A549 (cell line): ENCODE results near the gene RASSF9. TPM values are rescaled to one million over a fixed set of nuclear protein-coding genes. Genes with fewer than 3 reads are reported as not detected.

ENCODE experiments used
- ATAC-seq, 2 experiments: fragments of 200-7000 bp in 1 of 2; fragments of >200 bp in 1 of 2; cut with Nextera tagmentation in 1 of 2; cut with Tn5 transposase in 1 of 2; 3 replicates each; pipeline versions ENCODE4 v1.8.0 to v1.9.1; 2018 to 2020; ENCODE audit warnings: mild to moderate bottlenecking in 1 of 2, moderate library complexity in 1 of 2
- CTCF ChIA-PET: fragments of 300-600 bp; sonication (Branson Sonifier 250); formaldehyde crosslinking; extraction: SDS; loops from one replicate; lab custom pipeline; 2021; ENCODE audit warnings: antibody characterized with exemption, inconsistent platforms; lab: Yijun Ruan, JAX
- POLR2A ChIA-PET: fragments of 350-600 bp; formaldehyde crosslinking; extraction: SDS; loops from one replicate; lab custom pipeline; 2021; ENCODE audit warnings: antibody characterized with exemption, inconsistent platforms; lab: Yijun Ruan, JAX
- DNase-seq, 2 experiments: peaks; one replicate each; pipeline versions ENCODE4 v3.0.0 to v3.0.0-alpha.2; 2011 to 2016; ENCODE audit warnings: low read depth in 1 of 2, low spot score in 1 of 2
- FAIRE-seq: peaks from 2 replicates; lab custom pipeline; 2011; peaks lifted over from hg19 to GRCh38; lab: Jason Lieb, UNC
- H3K27ac ChIP-seq, 2 experiments: fragments of >200 bp; sonication (Bioruptor Twin); formaldehyde crosslinking; 3 replicates each; pipeline ENCODE4 v1.5.1; 2016 to 2017
- H3K4me1 ChIP-seq: fragments of >200 bp; sonication (Bioruptor Twin); formaldehyde crosslinking; 3 replicates; pipeline ENCODE4 v1.6.1; 2016
- H3K4me2 ChIP-seq: fragments of >200 bp; sonication (Bioruptor Twin); formaldehyde crosslinking; 3 replicates; pipeline ENCODE4 v1.6.1; 2016
- H3K4me3 ChIP-seq: fragments of >200 bp; sonication (Bioruptor Twin); formaldehyde crosslinking; 3 replicates; pipeline ENCODE4 v1.5.1; 2016
- H3K9me3 ChIP-seq: fragments of >200 bp; sonication (Bioruptor Twin); formaldehyde crosslinking; 3 replicates; pipeline ENCODE4 v1.6.1; 2016
- CHD2 ChIP-seq: fragments of 150-350 bp; IDR thresholded peaks from 2 replicates; pipeline ENCODE4 v1.6.1; 2014; ENCODE audit warnings: low read length; ENCODE audit not compliant: partially characterized antibody
- FOSL2 ChIP-seq, 2 experiments: fragments of 450-650 bp in 1 of 2; fragments of >200 bp in 1 of 2; sonication (Bioruptor Twin) in 1 of 2; formaldehyde crosslinking; IDR thresholded peaks; 2 replicates each; pipeline versions ENCODE4 v1.5.0 to v1.6.1; 2016 to 2020; ENCODE audit warnings: mild to moderate bottlenecking in 1 of 2, moderate library complexity in 1 of 2
- FOXS1 ChIP-seq: fragments of 250-450 bp; sonication (Bioruptor Pico); IDR thresholded peaks from 2 replicates; pipeline ENCODE4 v1.5.0; 2020; ENCODE audit warnings: mild to moderate bottlenecking, moderate library complexity
- HDAC2 ChIP-seq: fragments of 200-600 bp; sonication (generic); IDR thresholded peaks from 2 replicates; pipeline ENCODE4 v1.6.1; 2016
- HEYL ChIP-seq: fragments of 250-450 bp; sonication (Bioruptor Pico); IDR thresholded peaks from 2 replicates; pipeline ENCODE4 v1.8.0; 2021; ENCODE audit warnings: mild to moderate bottlenecking, moderate library complexity
- HOXB13 ChIP-seq: fragments of 250-450 bp; sonication (Bioruptor Pico); IDR thresholded peaks from 2 replicates; pipeline ENCODE4 v1.5.0; 2020; ENCODE audit warnings: low read depth, mild to moderate bottlenecking, moderate library complexity
- HOXB5 ChIP-seq: fragments of 250-450 bp; sonication (Bioruptor Pico); IDR thresholded peaks from 2 replicates; pipeline ENCODE4 v1.5.0; 2020; ENCODE audit warnings: mild to moderate bottlenecking, moderate library complexity
- MAFK ChIP-seq: fragments of 450-650 bp; IDR thresholded peaks from 2 replicates; pipeline ENCODE4 v1.6.1; 2014; ENCODE audit not compliant: partially characterized antibody
- MAZ ChIP-seq: fragments of 150-350 bp; IDR thresholded peaks from 2 replicates; pipeline ENCODE4 v1.6.1; 2014; ENCODE audit warnings: antibody characterized with exemption, low read depth, low read length, borderline replicate concordance
- RAD21 ChIP-seq, 2 experiments: fragments of >200 bp in 1 of 2; sonication (Bioruptor Twin) in 1 of 2; formaldehyde crosslinking in 1 of 2; IDR thresholded peaks in 1 of 2; conservative IDR thresholded peaks in 1 of 2; 2 replicates in 1 of 2; 3 replicates in 1 of 2; pipeline ENCODE4 v1.6.1; 2012 to 2018; ENCODE audit warnings: inconsistent platforms in 1 of 2
- SMC3 ChIP-seq: fragments of >200 bp; sonication (Bioruptor Twin); formaldehyde crosslinking; IDR thresholded peaks from 3 replicates; pipeline ENCODE4 v1.6.1; 2018; ENCODE audit warnings: inconsistent platforms
- USF2 ChIP-seq: fragments of 450-650 bp; IDR thresholded peaks from 2 replicates; pipeline ENCODE4 v1.6.1; 2014; ENCODE audit warnings: antibody characterized with exemption
- ZC3H11A ChIP-seq: fragments of 450-650 bp; IDR thresholded peaks from 2 replicates; pipeline ENCODE4 v1.6.1; 2014; ENCODE audit warnings: antibody characterized with exemption, mild to moderate bottlenecking
- ZFP36 ChIP-seq: fragments of 450-650 bp; IDR thresholded peaks from 2 replicates; pipeline ENCODE4 v1.6.1; 2014; ENCODE audit warnings: borderline replicate concordance; ENCODE audit not compliant: partially characterized antibody
- ZNF302 ChIP-seq: fragments of 250-450 bp; sonication (Bioruptor Pico); IDR thresholded peaks from 2 replicates; pipeline ENCODE4 v1.9.0; 2021; ENCODE audit warnings: inconsistent platforms, mild to moderate bottlenecking, moderate library complexity
- WGBS: methylation state at CpG from one replicate; pipeline ENCODE4 v1.1.6; 2017; ENCODE audit errors: missing lambda C conversion rate; 5-methylcytosine and 5-hydroxymethylcytosine counted together
- polyA plus RNA-seq, 4 experiments: library from polyadenylated mRNA; depleted of rRNA in 3 of 4; stranded (reverse); fragments of >200 nt; fragmentation: RNase III in 1 of 4; extraction: RNeasy Plus Mini Kit Qiagen cat#74134 plus additional on column Dnase treatment in 1 of 4; gene quantifications; 2 replicates in 3 of 4; 3 replicates in 1 of 4; pipeline ENCODE4 v1.2.3, GENCODE V29; 2011 to 2017
- TF ChIP-seq, protein P1 (sequence below): fragments of >200 bp; sonication (Bioruptor Twin); formaldehyde crosslinking; IDR thresholded peaks from 3 replicates; pipeline ENCODE4 v1.5.1; 2016
- TF ChIP-seq, protein P2 (sequence below): fragments of 250-450 bp; sonication (Bioruptor Pico); IDR thresholded peaks from 2 replicates; pipeline ENCODE4 v1.5.0; 2020; ENCODE audit warnings: low read depth, mild to moderate bottlenecking, moderate library complexity

Gene RASSF9
- polyA plus RNA-seq, 2 of the 4 experiments (the other 2 are of a cell fraction) = 0.98 to 5.6 TPM

DNA sequence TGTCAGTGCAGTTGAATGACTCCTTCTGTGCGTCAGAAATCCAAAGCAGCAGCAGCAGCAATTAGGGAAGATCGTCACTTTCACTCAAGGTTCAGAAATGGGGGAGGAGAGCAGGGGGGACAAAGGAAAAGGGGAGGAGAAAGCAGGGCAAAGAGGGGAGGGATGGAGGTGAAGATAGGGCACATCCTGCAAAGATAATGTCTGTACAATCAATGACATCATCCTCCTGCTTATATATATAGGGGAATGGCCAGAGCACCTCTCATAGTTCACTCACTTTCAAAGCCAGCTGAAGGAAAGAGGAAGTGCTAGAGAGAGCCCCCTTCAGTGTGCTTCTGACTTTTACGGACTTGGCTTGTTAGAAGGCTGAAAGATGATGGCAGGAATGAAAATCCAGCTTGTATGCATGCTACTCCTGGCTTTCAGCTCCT is 37.8 kb upstream of the RASSF9 start, which contains the start of gene NTS:
Gene NTS, plus strand, starts transcription at position 265 of the 431 bp plus-strand sequence. Its CDS starts 109 bp downstream, at position 374.
- H3K27ac ChIP-seq = no peak within 1 kb of the TSS
- CTCF ChIA-PET = interaction anchor here (0.6 to 1.1 kb wide), 2 partner anchors 322 to 405 kb away, joined by 3 to 5 read pairs; no protein-coding TSS in a partner anchor
- H3K4me3 ChIP-seq = peak within 1 kb of the TSS; percentile 19; the same call in 1 of the 3 replicates
- H3K9me3 ChIP-seq = no peaks in the 10 kb centered on the region
- POLR2A ChIA-PET = no interaction called here
- FAIRE-seq (no peak), ATAC-seq (peak; percentile 80 to 85), DNase-seq (peak in 1 of 2 experiments; percentile 29)
- no peaks in the 10 kb centered on the region for H3K4me1 ChIP-seq
- H3K4me2 ChIP-seq = peak within 1 kb of the TSS; percentile 34
- no peak for TF ChIP-seq HEYL (CRISPR knock-in tag)
- no peak for TF ChIP-seq HOXB13 (CRISPR knock-in tag)
- no peak for TF ChIP-seq ZC3H11A
- no peak for TF ChIP-seq HOXB5 (CRISPR knock-in tag)
- TF ChIP-seq FOSL2 (IDR thresholded peaks at IDR 0.05) = no peak
- TF ChIP-seq FOSL2 (CRISPR knock-in tag; IDR thresholded peaks at IDR 0.05) = no peak
- TF ChIP-seq MAFK = no peak
- no peak for TF ChIP-seq USF2
- no peak for TF ChIP-seq ZFP36
- TF ChIP-seq FOXS1 (CRISPR knock-in tag) = no peak
- TF ChIP-seq, all 56 proteins: peak for 0
- 30% methylated on average over 3 of the region's 3 CpGs for WGBS

- no peak overlapping the region for H3K4me2 ChIP-seq
- no peaks in the 10 kb centered on the region for H3K9me3 ChIP-seq
- peak; percentile 73 to 77 for TF ChIP-seq RAD21 (conservative IDR thresholded peaks at IDR 0.05 in 1 of 2, IDR thresholded peaks at IDR 0.05 in 1 of 2)
- TF ChIP-seq MAZ = no peak
- TF ChIP-seq MAFK = no peak
- no peak for TF ChIP-seq HDAC2
- peak; percentile 75 for TF ChIP-seq SMC3
- TF ChIP-seq, protein P1, sequence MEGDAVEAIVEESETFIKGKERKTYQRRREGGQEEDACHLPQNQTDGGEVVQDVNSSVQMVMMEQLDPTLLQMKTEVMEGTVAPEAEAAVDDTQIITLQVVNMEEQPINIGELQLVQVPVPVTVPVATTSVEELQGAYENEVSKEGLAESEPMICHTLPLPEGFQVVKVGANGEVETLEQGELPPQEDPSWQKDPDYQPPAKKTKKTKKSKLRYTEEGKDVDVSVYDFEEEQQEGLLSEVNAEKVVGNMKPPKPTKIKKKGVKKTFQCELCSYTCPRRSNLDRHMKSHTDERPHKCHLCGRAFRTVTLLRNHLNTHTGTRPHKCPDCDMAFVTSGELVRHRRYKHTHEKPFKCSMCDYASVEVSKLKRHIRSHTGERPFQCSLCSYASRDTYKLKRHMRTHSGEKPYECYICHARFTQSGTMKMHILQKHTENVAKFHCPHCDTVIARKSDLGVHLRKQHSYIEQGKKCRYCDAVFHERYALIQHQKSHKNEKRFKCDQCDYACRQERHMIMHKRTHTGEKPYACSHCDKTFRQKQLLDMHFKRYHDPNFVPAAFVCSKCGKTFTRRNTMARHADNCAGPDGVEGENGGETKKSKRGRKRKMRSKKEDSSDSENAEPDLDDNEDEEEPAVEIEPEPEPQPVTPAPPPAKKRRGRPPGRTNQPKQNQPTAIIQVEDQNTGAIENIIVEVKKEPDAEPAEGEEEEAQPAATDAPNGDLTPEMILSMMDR = peak; percentile 77
- DNase-seq = peak; percentile 9 to 78
- H3K4me3 ChIP-seq = no peak overlapping the region
- 33% methylated on average over 3 of the region's 3 CpGs for WGBS
- no peaks in the 10 kb centered on the region for H3K4me1 ChIP-seq
- CTCF ChIA-PET = interaction anchor here (1.1 to 3.3 kb wide), 6 partner anchors 10 to 404 kb away, joined by 3 to 19 read pairs (median 4); no protein-coding TSS in a partner anchor
- peak; percentile 66 to 83; a peak in 4 of 6 replicates for ATAC-seq
- no peak overlapping the region for H3K27ac ChIP-seq
- POLR2A ChIA-PET = no interaction called here
- FAIRE-seq = peak; percentile 98
These were observed 36.4 kb upstream of the RASSF9 start for GRCh38 chr12:85872497-85873091.

- peak; percentile 64 to 95; a peak in 5 of 6 replicates for ATAC-seq
- TF ChIP-seq, protein P2, sequence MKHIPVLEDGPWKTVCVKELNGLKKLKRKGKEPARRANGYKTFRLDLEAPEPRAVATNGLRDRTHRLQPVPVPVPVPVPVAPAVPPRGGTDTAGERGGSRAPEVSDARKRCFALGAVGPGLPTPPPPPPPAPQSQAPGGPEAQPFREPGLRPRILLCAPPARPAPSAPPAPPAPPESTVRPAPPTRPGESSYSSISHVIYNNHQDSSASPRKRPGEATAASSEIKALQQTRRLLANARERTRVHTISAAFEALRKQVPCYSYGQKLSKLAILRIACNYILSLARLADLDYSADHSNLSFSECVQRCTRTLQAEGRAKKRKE = no peak
- TF ChIP-seq RAD21 (conservative IDR thresholded peaks at IDR 0.05 in 1 of 2, IDR thresholded peaks at IDR 0.05 in 1 of 2) = peak; percentile 82 to 87
- peak; percentile 76 for TF ChIP-seq SMC3
- TF ChIP-seq, protein P1 = peak; percentile 82
- TF ChIP-seq ZNF302 (CRISPR knock-in tag) = no peak
- TF ChIP-seq CHD2 = no peak
- H3K4me3 ChIP-seq = no peak overlapping the region
- H3K4me1 ChIP-seq = no peaks in the 10 kb centered on the region
- H3K9me3 ChIP-seq = no peaks in the 10 kb centered on the region
- WGBS = 38% methylated on average over 5 of the region's 5 CpGs
- CTCF ChIA-PET = interaction anchor here (0.6 to 5.6 kb wide), 59 partner anchors 10 to 770 kb away, joined by 3 to 85 read pairs (median 3); partner anchors contain the start of gene RASSF9
- peak; percentile 51 to 70 for DNase-seq
- no peak overlapping the region for H3K4me2 ChIP-seq
- POLR2A ChIA-PET = no interaction called here
- peak; percentile 39 for FAIRE-seq
- H3K27ac ChIP-seq = peak overlapping the region in 1 of 2 experiments; percentile 18; a peak in 1 of 6 replicates
These were observed 31.0 kb upstream of the RASSF9 start for GRCh38 chr12:85866986-85867776.
